Measurements from ENCODE around the gene KCNJ5. TPM values are rescaled to one million over a fixed set of nuclear protein-coding genes. Genes with fewer than 3 reads are reported as not detected.

KCNJ5 gene
- total RNA-seq, 3 donors from 2014 or later, result 0.98 to 8.8 (median 2.8) TPM

- no peak for DNase-seq (ENCODE audit: low spot score in 2 of 2)
- Histone ChIP-seq H3K4me1 (no peaks in the 10 kb centered on the region), H3K9me3 (no peaks in the 10 kb centered on the region), H3K4me3 (no peak overlapping the region), H3K36me3 (no peaks in the 10 kb centered on the region), H3K27me3 (no peaks in the 10 kb centered on the region), H3K27ac (no peak overlapping the region)
- TF ChIP-seq POLR2A (IDR thresholded peaks at IDR 0.05) (no peak), CTCF (IDR thresholded peaks at IDR 0.05) (no peak), POLR2AphosphoS5 (IDR thresholded peaks at IDR 0.05) (no peak)
- intact Hi-C loops (cut with DNase I; ENCODE audit: low total_unique reads), result no loop called here
These were observed 62.0 kb downstream of the KCNJ5 start for GRCh38 chr11:128953151-128953550.

- H3K36me3 ChIP-seq, result no peaks in the 10 kb centered on the region
- intact Hi-C loops (cut with DNase I; ENCODE audit: low total_unique reads), result no loop called here
- H3K27ac ChIP-seq, result no peak overlapping the region
- no peak overlapping the region for H3K4me3 ChIP-seq
- no peak for TF ChIP-seq POLR2AphosphoS5 (IDR thresholded peaks at IDR 0.05)
- TF ChIP-seq CTCF (IDR thresholded peaks at IDR 0.05), result no peak
- TF ChIP-seq POLR2A (IDR thresholded peaks at IDR 0.05), result no peak
- no peaks in the 10 kb centered on the region for H3K9me3 ChIP-seq
- DNase-seq (ENCODE audit: low spot score in 2 of 2), result no peak
- no peaks in the 10 kb centered on the region for H3K4me1 ChIP-seq
- H3K27me3 ChIP-seq, result no peaks in the 10 kb centered on the region
These were observed 64.5 kb downstream of the KCNJ5 start for GRCh38 chr11:128955636-128956035.

GRCh38 chr11:128956401-128957201, 65.4 kb downstream of the KCNJ5 start:
- no peaks in the 10 kb centered on the region for H3K4me1 ChIP-seq
- H3K27ac ChIP-seq, result no peak overlapping the region
- TF ChIP-seq CTCF (IDR thresholded peaks at IDR 0.05) (peak; percentile 17 to 90 (median 86)), POLR2A (IDR thresholded peaks at IDR 0.05) (no peak), POLR2AphosphoS5 (IDR thresholded peaks at IDR 0.05) (no peak)
- no peak for DNase-seq (ENCODE audit: low spot score in 2 of 2)
- no peak overlapping the region for H3K4me3 ChIP-seq
- no peaks in the 10 kb centered on the region for H3K36me3 ChIP-seq
- intact Hi-C loops (cut with DNase I; ENCODE audit: low total_unique reads), result no loop called here
- no peaks in the 10 kb centered on the region for H3K27me3 ChIP-seq
- no peaks in the 10 kb centered on the region for H3K9me3 ChIP-seq

- H3K9me3 ChIP-seq, result no peaks in the 10 kb centered on the region
- H3K4me1 ChIP-seq, result no peaks in the 10 kb centered on the region
- intact Hi-C loops (cut with DNase I; ENCODE audit: low total_unique reads), result no loop called here
- no peaks in the 10 kb centered on the region for H3K27me3 ChIP-seq
- no peak overlapping the region for H3K4me3 ChIP-seq
- DNase-seq (ENCODE audit: low spot score in 2 of 2), result no peak
- H3K27ac ChIP-seq, result no peak overlapping the region
- H3K36me3 ChIP-seq, result no peaks in the 10 kb centered on the region
- TF ChIP-seq POLR2AphosphoS5 (IDR thresholded peaks at IDR 0.05), result no peak
These were observed 66.0 kb downstream of the KCNJ5 start for GRCh38 chr11:128957202-128957482.

- Histone ChIP-seq H3K27ac (no peak overlapping the region), H3K27me3 (no peaks in the 10 kb centered on the region), H3K36me3 (no peaks in the 10 kb centered on the region), H3K9me3 (no peaks in the 10 kb centered on the region), H3K4me3 (no peak overlapping the region), H3K4me1 (no peaks in the 10 kb centered on the region)
- DNase-seq (ENCODE audit: low spot score in 2 of 2), result no peak
- TF ChIP-seq POLR2A (IDR thresholded peaks at IDR 0.05), result no peak
- intact Hi-C loops (cut with DNase I; ENCODE audit: low total_unique reads), result no loop called here
These were observed 70.5 kb downstream of the KCNJ5 start for GRCh38 chr11:128961645-128962044.

GRCh38 chr11:128962896-128963295, 71.7 kb downstream of the KCNJ5 start:
- Histone ChIP-seq H3K4me1 (no peaks in the 10 kb centered on the region), H3K36me3 (no peaks in the 10 kb centered on the region), H3K9me3 (no peaks in the 10 kb centered on the region), H3K4me3 (no peak overlapping the region), H3K27ac (no peak overlapping the region), H3K27me3 (no peaks in the 10 kb centered on the region)
- DNase-seq (ENCODE audit: low spot score in 2 of 2), result no peak
- intact Hi-C loops (cut with DNase I; ENCODE audit: low total_unique reads), result no loop called here
- no peak for TF ChIP-seq POLR2AphosphoS5 (IDR thresholded peaks at IDR 0.05)
- TF ChIP-seq CTCF (IDR thresholded peaks at IDR 0.05), result no peak
- no peak for TF ChIP-seq POLR2A (IDR thresholded peaks at IDR 0.05)

All from breast epithelium (tissue), 4 donors.